ENCODE measurements around the gene RALGPS2.

DNA sequence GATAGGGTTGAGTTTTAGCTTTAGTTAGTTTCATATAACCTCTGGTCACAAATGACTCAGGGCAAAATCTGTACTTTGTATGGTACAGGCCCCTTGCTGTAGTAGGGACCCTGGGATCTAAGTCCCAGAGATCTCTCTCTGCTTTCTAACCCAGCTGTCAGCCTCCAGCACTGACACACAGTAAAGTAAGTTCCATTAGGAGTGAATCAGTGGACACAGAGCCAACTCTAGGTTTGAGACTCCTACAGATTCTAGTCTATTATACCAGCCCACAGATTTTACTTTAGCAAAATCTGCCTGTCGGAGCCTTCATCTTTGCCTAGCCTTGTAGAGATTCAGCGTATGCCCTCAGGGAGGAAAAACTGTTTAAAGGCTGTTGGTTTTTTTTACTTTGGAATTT, 93.4 kb downstream of the RALGPS2 start:
- TF ChIP-seq, protein P1, sequence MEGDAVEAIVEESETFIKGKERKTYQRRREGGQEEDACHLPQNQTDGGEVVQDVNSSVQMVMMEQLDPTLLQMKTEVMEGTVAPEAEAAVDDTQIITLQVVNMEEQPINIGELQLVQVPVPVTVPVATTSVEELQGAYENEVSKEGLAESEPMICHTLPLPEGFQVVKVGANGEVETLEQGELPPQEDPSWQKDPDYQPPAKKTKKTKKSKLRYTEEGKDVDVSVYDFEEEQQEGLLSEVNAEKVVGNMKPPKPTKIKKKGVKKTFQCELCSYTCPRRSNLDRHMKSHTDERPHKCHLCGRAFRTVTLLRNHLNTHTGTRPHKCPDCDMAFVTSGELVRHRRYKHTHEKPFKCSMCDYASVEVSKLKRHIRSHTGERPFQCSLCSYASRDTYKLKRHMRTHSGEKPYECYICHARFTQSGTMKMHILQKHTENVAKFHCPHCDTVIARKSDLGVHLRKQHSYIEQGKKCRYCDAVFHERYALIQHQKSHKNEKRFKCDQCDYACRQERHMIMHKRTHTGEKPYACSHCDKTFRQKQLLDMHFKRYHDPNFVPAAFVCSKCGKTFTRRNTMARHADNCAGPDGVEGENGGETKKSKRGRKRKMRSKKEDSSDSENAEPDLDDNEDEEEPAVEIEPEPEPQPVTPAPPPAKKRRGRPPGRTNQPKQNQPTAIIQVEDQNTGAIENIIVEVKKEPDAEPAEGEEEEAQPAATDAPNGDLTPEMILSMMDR (IDR thresholded peaks at IDR 0.05) = no peak
- TF ChIP-seq EZH2 (IDR thresholded peaks at IDR 0.05; ENCODE audit: borderline replicate concordance, insufficient read depth, low read depth, low read length, poor library complexity, severe bottlenecking) = no peak

Data from B cell (primary cell).